ENCODE measurements around the gene ARHGEF11. TPM values are rescaled to one million over a fixed set of nuclear protein-coding genes. Genes with fewer than 3 reads are reported as not detected.

Gene ARHGEF11
- total RNA-seq, 1 experiment from 2014 or later = 41.1 TPM

DNA sequence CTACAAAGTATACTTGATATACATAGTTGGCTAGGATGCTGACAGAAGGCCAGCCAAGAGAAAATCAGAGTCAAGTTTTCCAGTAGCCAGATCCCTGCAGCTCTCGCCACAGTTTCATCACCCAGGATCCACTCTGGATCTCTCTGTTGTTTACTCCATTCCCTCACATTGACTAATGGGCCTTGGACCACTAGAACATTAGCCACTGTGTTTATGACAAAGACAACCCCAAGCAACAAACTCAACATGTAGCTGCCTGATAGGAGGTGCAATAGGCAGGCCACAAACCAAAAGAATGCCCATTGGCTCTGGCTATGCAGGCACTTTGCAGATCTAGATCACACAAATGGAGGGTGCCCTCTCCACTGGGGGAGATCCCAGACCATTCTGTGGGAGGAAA, 44.2 kb downstream of the ARHGEF11 start:
- Histone ChIP-seq H3T11ph (ENCODE audit: low read length) (no peak overlapping the region), H4K20me1 (ENCODE audit: control insufficient read depth, insufficient read depth, insufficient read length) (no peaks in the 10 kb centered on the region), H4K5ac (ENCODE audit: insufficient read length, low read depth, low read length) (no peak overlapping the region), H3K27ac (ENCODE audit: insufficient read length, low read depth, low read length) (no peak overlapping the region), H4K8ac (replicated peaks; ENCODE audit: insufficient read length, low read depth, low read length) (no peak overlapping the region), H3K79me1 (ENCODE audit: insufficient read depth, low read depth, low read length, poor library complexity, severe bottlenecking) (no peaks in the 10 kb centered on the region), H3K9ac (ENCODE audit: extremely low read depth, insufficient read length, low read length) (no peak overlapping the region), H2BK5ac (ENCODE audit: insufficient read length, low read length) (no peak overlapping the region), H3K27me3 (ENCODE audit: insufficient read depth, low read length) (no peaks in the 10 kb centered on the region), H3K4me1 (ENCODE audit: insufficient read depth, low read length) (peaks cover 15% of the 10 kb centered on the region), H3K4me2 (ENCODE audit: insufficient read depth, insufficient read length, low read length) (no peak overlapping the region), H2BK120ac (ENCODE audit: low read depth, low read length, poor library complexity, severe bottlenecking) (no peak overlapping the region), H3K23me2 (ENCODE audit: insufficient read length, low read depth, low read length, poor library complexity, severe bottlenecking) (no peaks in the 10 kb centered on the region), H2BK12ac (ENCODE audit: insufficient read length, low read depth, low read length) (no peak overlapping the region), H2BK20ac (ENCODE audit: low read depth, low read length, poor library complexity, severe bottlenecking) (no peak overlapping the region), H3K79me2 (ENCODE audit: insufficient read depth, low read length) (peaks cover 4% of the 10 kb centered on the region; the same call in 1 of the 2 replicates), H2BK15ac (ENCODE audit: low read depth, low read length) (no peak overlapping the region), H3K9me3 (ENCODE audit: control insufficient read depth, low read depth, low read length) (no peaks in the 10 kb centered on the region), H2AFZ (ENCODE audit: low read length) (no peak overlapping the region), H3K56ac (ENCODE audit: insufficient read length, low read depth, low read length) (no peak overlapping the region), H3K18ac (ENCODE audit: insufficient read length, low read depth, low read length) (no peak overlapping the region), H3K14ac (ENCODE audit: insufficient read depth, low read length) (no peak overlapping the region), H3K4ac (ENCODE audit: low read depth, low read length) (no peak overlapping the region), H2AK5ac (ENCODE audit: insufficient read length, low read length) (no peak overlapping the region), H3K23ac (ENCODE audit: insufficient read length, low read depth, low read length) (no peak overlapping the region), H4K91ac (ENCODE audit: insufficient read length, low read depth, low read length) (no peak overlapping the region)
- DNase-seq = no peak
- Mint-ChIP-seq H3K36me3 (ENCODE audit: insufficient read depth in 1 of 3, low read depth in 3 of 3) (no peaks in the 10 kb centered on the region), H3K4me3 (no peak overlapping the region), H3K4me1 (peaks cover 52 to 63% of the 10 kb centered on the region in 2 experiments), H3K27me3 (ENCODE audit: low read depth) (no peaks in the 10 kb centered on the region), H3K9me3 (no peaks in the 10 kb centered on the region), H3K27ac (peak overlapping the region in 1 of 3 experiments; percentile 15; a peak in 1 of 7 replicates)
- WGBS (ENCODE audit: extremely low coverage, insufficient read length, low lambda C conversion rate) = no CpG with 5 or more reads among the region's 1 CpG
- TF ChIP-seq CTCF (conservative IDR thresholded peaks at IDR 0.05) = no peak

All from H9 (cell line).